ENCODE measurements around the gene CREBBP. TPM values are rescaled to one million over a fixed set of nuclear protein-coding genes. Genes with fewer than 3 reads are reported as not detected.

The CREBBP gene
- total RNA-seq, 1 donor from 2014 or later = 131 TPM

DNA sequence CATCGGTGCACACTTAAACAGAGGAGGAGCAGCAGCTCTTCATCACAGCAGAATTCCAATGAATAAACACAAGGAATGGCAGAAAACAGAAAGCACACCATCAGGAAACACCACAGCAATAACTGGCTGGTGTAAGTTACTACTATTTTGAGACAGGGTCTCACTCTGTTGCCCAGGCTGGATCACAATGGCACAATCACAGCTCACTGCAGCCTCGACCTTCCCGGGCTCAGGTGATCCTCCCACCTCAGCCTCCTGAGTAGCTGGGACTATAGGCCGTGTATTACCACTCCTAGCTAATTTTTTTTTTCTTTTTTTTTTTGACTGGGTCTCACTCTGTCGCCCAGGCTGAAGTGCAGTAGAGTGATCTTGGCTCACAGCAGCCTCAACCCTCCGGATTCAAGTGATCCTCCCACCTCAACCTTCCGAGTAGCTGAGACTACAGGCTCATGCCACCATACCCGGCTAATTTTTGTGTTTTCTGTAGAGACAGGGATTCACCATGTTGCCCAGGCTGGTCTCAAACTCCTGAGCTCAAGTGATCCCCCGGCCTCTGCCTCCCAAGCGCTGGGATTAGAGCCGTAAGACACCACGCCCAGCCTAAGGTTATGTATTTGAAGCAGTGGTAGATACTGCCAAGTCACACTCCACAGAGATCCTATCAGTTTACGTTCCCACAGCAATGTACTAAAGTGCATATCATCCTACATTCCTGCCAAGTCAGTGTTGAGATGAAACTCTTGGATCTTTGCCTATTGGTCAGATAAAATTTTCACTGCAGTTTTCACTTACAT is 183.9 kb downstream of the CREBBP start:
- intact Hi-C loops (cut with micrococcal nuclease) = no loop called here
- TF ChIP-seq, protein P1, sequence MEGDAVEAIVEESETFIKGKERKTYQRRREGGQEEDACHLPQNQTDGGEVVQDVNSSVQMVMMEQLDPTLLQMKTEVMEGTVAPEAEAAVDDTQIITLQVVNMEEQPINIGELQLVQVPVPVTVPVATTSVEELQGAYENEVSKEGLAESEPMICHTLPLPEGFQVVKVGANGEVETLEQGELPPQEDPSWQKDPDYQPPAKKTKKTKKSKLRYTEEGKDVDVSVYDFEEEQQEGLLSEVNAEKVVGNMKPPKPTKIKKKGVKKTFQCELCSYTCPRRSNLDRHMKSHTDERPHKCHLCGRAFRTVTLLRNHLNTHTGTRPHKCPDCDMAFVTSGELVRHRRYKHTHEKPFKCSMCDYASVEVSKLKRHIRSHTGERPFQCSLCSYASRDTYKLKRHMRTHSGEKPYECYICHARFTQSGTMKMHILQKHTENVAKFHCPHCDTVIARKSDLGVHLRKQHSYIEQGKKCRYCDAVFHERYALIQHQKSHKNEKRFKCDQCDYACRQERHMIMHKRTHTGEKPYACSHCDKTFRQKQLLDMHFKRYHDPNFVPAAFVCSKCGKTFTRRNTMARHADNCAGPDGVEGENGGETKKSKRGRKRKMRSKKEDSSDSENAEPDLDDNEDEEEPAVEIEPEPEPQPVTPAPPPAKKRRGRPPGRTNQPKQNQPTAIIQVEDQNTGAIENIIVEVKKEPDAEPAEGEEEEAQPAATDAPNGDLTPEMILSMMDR (IDR thresholded peaks at IDR 0.05) = no peak
- ChIA-PET POLR2A (no interaction called here), CTCF (no interaction called here)
- Mint-ChIP-seq H3K27me3 (no peaks in the 10 kb centered on the region), H3K4me3 (no peak overlapping the region), H3K27ac (no peak overlapping the region), H3K36me3 (ENCODE audit: low read depth) (peaks cover 7% of the 10 kb centered on the region), H3K9me3 (no peaks in the 10 kb centered on the region), H3K4me1 (peaks cover 8% of the 10 kb centered on the region)
- DNase-seq (no peak), ATAC-seq (ENCODE audit: low read depth) (no peak)

DNA sequence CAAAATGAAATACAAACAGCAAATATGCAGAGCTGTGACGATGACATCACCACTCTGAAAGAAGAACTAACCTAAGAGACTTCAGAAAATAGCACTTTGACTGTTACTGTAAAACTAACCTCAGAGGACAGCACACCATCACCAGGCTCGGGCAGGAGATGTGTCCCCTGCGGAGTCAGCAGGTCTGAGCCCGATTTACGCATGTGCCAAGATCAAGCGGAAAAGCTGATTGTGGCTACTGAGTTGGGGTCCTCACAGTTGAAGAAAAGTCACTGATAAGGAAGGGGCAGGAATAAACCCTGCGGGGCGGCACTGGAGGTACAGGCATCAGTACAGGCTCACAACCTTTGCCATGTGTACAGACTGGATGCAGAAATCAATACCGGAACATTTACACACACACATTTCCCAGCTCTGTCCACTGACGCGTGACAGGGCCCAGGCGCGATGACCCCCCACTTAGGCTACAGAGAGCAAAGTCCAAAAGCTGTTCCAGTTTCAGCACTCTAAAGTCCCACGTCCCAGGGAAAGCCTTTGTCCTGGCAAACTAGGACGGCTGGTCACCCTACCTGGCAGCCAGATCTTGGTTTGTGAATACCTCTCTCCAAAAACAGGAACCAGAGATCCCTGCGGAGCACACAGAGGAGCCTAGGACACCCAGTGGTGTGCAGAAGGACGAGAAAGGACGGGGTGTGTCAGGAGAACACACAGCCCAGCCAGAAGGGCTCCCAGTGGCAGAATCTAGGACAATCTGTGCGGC is 184.7 kb downstream of the CREBBP start:
- Mint-ChIP-seq H3K4me1 (peaks cover 9% of the 10 kb centered on the region), H3K36me3 (ENCODE audit: low read depth) (peaks cover 7% of the 10 kb centered on the region), H3K4me3 (no peak overlapping the region), H3K27me3 (no peaks in the 10 kb centered on the region), H3K27ac (no peak overlapping the region), H3K9me3 (no peaks in the 10 kb centered on the region)
- DNase-seq (no peak), ATAC-seq (ENCODE audit: low read depth) (no peak)
- ChIA-PET CTCF (no interaction called here), POLR2A (interaction anchor here (0.6 to 0.7 kb wide), 2 partner anchors 102 to 1209 kb away, joined by 5 to 7 read pairs; no protein-coding TSS in a partner anchor)
- TF ChIP-seq, protein P1 (IDR thresholded peaks at IDR 0.05) = no peak
- intact Hi-C loops (cut with micrococcal nuclease) = no loop called here

DNA sequence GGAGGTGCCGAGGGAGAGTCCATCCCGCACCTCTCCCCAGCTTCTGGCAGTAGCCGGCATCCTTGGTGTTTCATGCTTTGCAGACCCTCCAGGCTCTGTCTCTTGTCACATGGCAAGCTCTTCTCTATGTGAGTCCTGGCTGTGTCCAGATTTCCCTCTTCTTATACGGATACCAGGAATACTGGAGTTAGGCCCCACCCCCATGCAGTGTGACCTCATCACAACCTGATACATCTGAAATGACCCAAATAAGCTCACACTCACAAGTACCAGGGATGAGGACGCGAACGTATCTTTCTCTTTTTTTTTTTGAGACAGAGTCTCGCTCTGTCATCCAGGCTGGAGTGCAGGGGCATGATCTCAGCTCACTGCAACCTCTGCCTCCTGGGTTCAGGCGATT is 186.5 kb downstream of the CREBBP start:
- ChIA-PET CTCF (no interaction called here), POLR2A (no interaction called here)
- no peak overlapping the region for H3K27ac Mint-ChIP-seq
- TF ChIP-seq, protein P1 (IDR thresholded peaks at IDR 0.05) = no peak
- peaks cover 11% of the 10 kb centered on the region for H3K36me3 Mint-ChIP-seq (ENCODE audit: low read depth)
- no peak overlapping the region for H3K4me3 Mint-ChIP-seq
- DNase-seq = no peak
- peaks cover 15% of the 10 kb centered on the region for H3K4me1 Mint-ChIP-seq
- H3K27me3 Mint-ChIP-seq = no peaks in the 10 kb centered on the region
- intact Hi-C loops (cut with micrococcal nuclease) = no loop called here
- H3K9me3 Mint-ChIP-seq = no peaks in the 10 kb centered on the region
- no peak for ATAC-seq (ENCODE audit: low read depth)

DNA sequence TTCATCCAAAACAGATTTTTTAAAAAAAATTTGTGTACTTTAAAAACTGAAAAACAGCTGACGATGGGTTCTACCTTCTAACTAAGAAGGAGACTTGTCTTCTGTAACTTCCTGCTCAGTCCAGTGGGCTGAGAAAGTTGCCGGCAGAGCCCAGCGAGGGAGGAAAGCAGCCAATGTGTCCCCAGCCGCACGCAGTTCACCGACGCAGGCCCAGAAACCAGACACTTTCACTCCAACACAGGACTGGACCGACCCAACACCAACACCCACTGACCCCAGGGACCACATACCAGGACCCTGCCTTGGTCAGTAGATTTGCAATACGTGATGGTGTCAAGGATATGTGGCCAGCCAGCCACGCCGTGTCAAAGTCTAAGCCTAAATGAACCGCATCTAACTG is 188.8 kb downstream of the CREBBP start:
- no peak for ATAC-seq (ENCODE audit: low read depth)
- ChIA-PET POLR2A (interaction anchor here (1.1 kb wide), 1 partner anchor 185 kb away, joined by 3 read pairs; no protein-coding TSS in a partner anchor), CTCF (interaction anchor here (0.7 to 2.3 kb wide), 2 partner anchors 42 to 187 kb away, joined by 3 to 7 read pairs; no protein-coding TSS in a partner anchor)
- Mint-ChIP-seq H3K9me3 (no peaks in the 10 kb centered on the region), H3K27ac (no peak overlapping the region), H3K36me3 (ENCODE audit: low read depth) (peaks cover 33% of the 10 kb centered on the region), H3K4me3 (no peak overlapping the region), H3K4me1 (peaks cover 13% of the 10 kb centered on the region), H3K27me3 (no peaks in the 10 kb centered on the region)
- DNase-seq = no peak
- TF ChIP-seq, protein P1 (IDR thresholded peaks at IDR 0.05) = no peak
- intact Hi-C loops (cut with micrococcal nuclease) = no loop called here

Data from activated B cell treated with CpG ODN at 0.5 μM for 24 hours (primary cell).